Lower leg skin (tissue), 3 donors: ENCODE data around the gene SIRPA.

ENCODE experiments used
- CTCF ChIP-seq, 3 donors: fragments of 450-650 bp; IDR thresholded peaks; one replicate each; pipeline ENCODE4 v1.5.1; 2016; ENCODE audit warnings: antibody characterized with exemption in 3 of 3, mild to moderate bottlenecking in 3 of 3, moderate library complexity in 2 of 3
- POLR2A ChIP-seq, 2 donors: fragments of 450-650 bp; IDR thresholded peaks; one replicate each; pipeline ENCODE4 v1.6.1; 2016 to 2017; ENCODE audit warnings: antibody characterized with exemption in 2 of 2, mild to moderate bottlenecking in 1 of 2, moderate library complexity in 1 of 2

- no peak for TF ChIP-seq CTCF (IDR thresholded peaks at IDR 0.05)
- no peak for TF ChIP-seq POLR2A (IDR thresholded peaks at IDR 0.05)
Observed at GRCh38 chr20:1905009-1905408, 9.8 kb downstream of the SIRPA start.
